SK-N-SH treated with all-trans-retinoic acid at 6 μM for 48 hours (cell line): ENCODE measurements around the gene RWDD1.

ENCODE experiments used
- ATAC-seq: fragments of 200-7000 bp; cut with Tn5 transposase; 3 replicates; pipeline ENCODE4 v1.9.1; 2020; ENCODE audit warnings: mild to moderate bottlenecking, moderate library complexity
- ARNTL ChIP-seq: fragments of 450-650 bp; formaldehyde crosslinking; IDR thresholded peaks from 2 replicates; pipeline ENCODE4 v1.5.0; 2020; ENCODE audit warnings: low read depth, mild to moderate bottlenecking, moderate library complexity, borderline replicate concordance
- BACH2 ChIP-seq: fragments of 250-450 bp; sonication (Bioruptor Pico); IDR thresholded peaks from 2 replicates; pipeline ENCODE4 v1.9.0; 2021; ENCODE audit warnings: mild to moderate bottlenecking, borderline replicate concordance
- CREB5 ChIP-seq: fragments of 250-450 bp; sonication (Bioruptor Pico); IDR thresholded peaks from 2 replicates; pipeline ENCODE4 v1.5.1; 2020; ENCODE audit warnings: low read depth, mild to moderate bottlenecking, moderate library complexity
- CSDC2 ChIP-seq: fragments of 250-450 bp; sonication (Bioruptor Pico); IDR thresholded peaks from 2 replicates; pipeline ENCODE4 v1.5.0; 2020; ENCODE audit warnings: mild to moderate bottlenecking, moderate library complexity
- CSRNP3 ChIP-seq: fragments of 250-450 bp; sonication (Bioruptor Pico); IDR thresholded peaks from 2 replicates; pipeline ENCODE4 v1.5.1; 2021; ENCODE audit warnings: mild to moderate bottlenecking, moderate library complexity
- GLIS3 ChIP-seq: fragments of 250-450 bp; sonication (Bioruptor Pico); IDR thresholded peaks from 2 replicates; pipeline ENCODE4 v1.5.0; 2020; ENCODE audit warnings: mild to moderate bottlenecking, moderate library complexity
- ISL1 ChIP-seq: fragments of 250-450 bp; sonication (Bioruptor Pico); IDR thresholded peaks from 2 replicates; pipeline ENCODE4 v2.1.2; 2022; ENCODE audit warnings: mild to moderate bottlenecking, moderate library complexity
- OSR1 ChIP-seq: fragments of 250-450 bp; sonication (Bioruptor Pico); IDR thresholded peaks from 2 replicates; pipeline ENCODE4 v1.8.0; 2022; ENCODE audit warnings: moderate library complexity, mild to moderate bottlenecking, inconsistent platforms
- PPARA ChIP-seq: fragments of 250-450 bp; sonication (Bioruptor Pico); IDR thresholded peaks from 2 replicates; pipeline ENCODE4 v1.5.0; 2020; ENCODE audit warnings: mild to moderate bottlenecking, borderline replicate concordance
- RARB ChIP-seq: fragments of 250-450 bp; sonication (Bioruptor Pico); IDR thresholded peaks from 2 replicates; pipeline ENCODE4 v1.8.0; 2021; ENCODE audit warnings: mild to moderate bottlenecking, moderate library complexity
- SNAI2 ChIP-seq: fragments of 250-450 bp; sonication (Bioruptor Pico); IDR thresholded peaks from 2 replicates; pipeline ENCODE4 v1.5.0; 2020; ENCODE audit warnings: mild to moderate bottlenecking, moderate library complexity
- TCF4 ChIP-seq: fragments of 250-450 bp; sonication (Bioruptor Pico); IDR thresholded peaks from 2 replicates; pipeline ENCODE4 v1.8.0; 2021; ENCODE audit warnings: mild to moderate bottlenecking, moderate library complexity, borderline replicate concordance
- TOX ChIP-seq: fragments of 250-450 bp; sonication (Bioruptor Pico); IDR thresholded peaks from 2 replicates; pipeline ENCODE4 v1.8.0; 2021; ENCODE audit warnings: mild to moderate bottlenecking, moderate library complexity, borderline replicate concordance
- TSHZ2 ChIP-seq: fragments of 250-450 bp; sonication (Bioruptor Pico); IDR thresholded peaks from 2 replicates; pipeline ENCODE4 v1.5.0; 2020; ENCODE audit warnings: mild to moderate bottlenecking, moderate library complexity
- ZC3H10 ChIP-seq: fragments of 250-450 bp; sonication (Bioruptor Pico); IDR thresholded peaks from 2 replicates; pipeline ENCODE4 v1.5.1; 2021; ENCODE audit warnings: mild to moderate bottlenecking, moderate library complexity
- ZFP3 ChIP-seq: fragments of 250-450 bp; sonication (Bioruptor Pico); IDR thresholded peaks from 2 replicates; pipeline ENCODE4 v1.5.0; 2020; ENCODE audit warnings: mild to moderate bottlenecking, moderate library complexity
- ZFP30 ChIP-seq: fragments of 450-650 bp; formaldehyde crosslinking; IDR thresholded peaks from 2 replicates; pipeline ENCODE4 v1.5.0; 2022; ENCODE audit warnings: mild to moderate bottlenecking, moderate library complexity
- ZNF565 ChIP-seq: fragments of 450-650 bp; formaldehyde crosslinking; conservative IDR thresholded peaks from 2 replicates; pipeline ENCODE4 v1.5.0; 2020; ENCODE audit warnings: low read depth, mild to moderate bottlenecking, moderate library complexity
- ZNF8 ChIP-seq: fragments of 450-650 bp; formaldehyde crosslinking; IDR thresholded peaks from 2 replicates; pipeline ENCODE4 v1.5.0; 2020; ENCODE audit warnings: mild to moderate bottlenecking, moderate library complexity
- TF ChIP-seq, protein P1 (sequence below): fragments of 250-450 bp; sonication (Bioruptor Pico); IDR thresholded peaks from 2 replicates; pipeline ENCODE4 v1.8.0; 2020; ENCODE audit warnings: mild to moderate bottlenecking, moderate library complexity, borderline replicate concordance
- TF ChIP-seq, protein P2 (sequence below): fragments of 250-450 bp; sonication (Bioruptor Pico); IDR thresholded peaks from 2 replicates; pipeline ENCODE4 v1.8.0; 2021; ENCODE audit warnings: low read depth, mild to moderate bottlenecking, moderate library complexity, borderline replicate concordance

The RWDD1 gene

DNA sequence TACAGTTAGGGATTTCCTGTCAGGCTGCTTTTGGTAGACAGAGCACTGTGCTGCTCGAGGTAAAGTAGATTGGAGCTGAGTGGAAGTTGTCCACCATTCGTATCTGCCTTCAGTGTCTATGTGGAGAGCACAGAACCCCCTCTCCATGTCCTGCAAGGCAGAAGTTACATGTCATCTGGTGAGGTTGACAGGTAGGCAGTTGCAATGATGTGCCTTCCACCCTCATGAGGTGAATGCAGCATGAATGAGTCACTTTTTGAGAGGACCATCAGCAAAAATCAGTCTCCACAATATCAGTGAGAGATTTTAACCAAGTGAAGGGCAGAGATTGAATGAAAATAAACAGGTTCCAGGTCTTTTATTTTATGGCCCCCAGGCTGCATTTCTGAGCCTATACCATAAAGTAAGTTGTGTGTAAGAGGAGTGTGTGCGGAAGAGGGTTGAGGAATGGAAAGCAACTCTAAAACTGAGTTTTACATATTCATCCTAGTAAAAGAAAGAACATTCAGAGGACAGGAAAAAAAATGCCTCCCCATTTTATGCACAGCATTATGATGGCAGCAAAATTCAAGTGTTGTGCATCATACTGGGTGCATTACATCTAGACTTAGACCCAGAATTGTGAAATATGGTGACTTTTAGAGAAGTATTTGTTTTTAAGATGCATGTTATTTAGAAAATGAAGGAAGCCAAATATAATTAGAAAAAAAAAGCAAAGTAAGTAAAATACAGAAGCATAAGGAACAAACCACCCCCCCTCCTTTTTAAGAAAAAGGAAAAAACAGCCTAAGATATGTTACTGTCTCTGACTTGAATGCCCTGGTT is 41.6 kb upstream of the RWDD1 start:
- ATAC-seq, result no peak
- TF ChIP-seq PPARA (CRISPR knock-in tag) (no peak), ZFP30 (no peak), SNAI2 (CRISPR knock-in tag) (no peak), ISL1 (no peak), BACH2 (no peak), ZNF565 (no peak), CSRNP3 (CRISPR knock-in tag) (no peak), ARNTL (no peak), ZC3H10 (CRISPR knock-in tag) (no peak), TCF4 (no peak), RARB (CRISPR knock-in tag) (no peak)
- TF ChIP-seq, protein P1, sequence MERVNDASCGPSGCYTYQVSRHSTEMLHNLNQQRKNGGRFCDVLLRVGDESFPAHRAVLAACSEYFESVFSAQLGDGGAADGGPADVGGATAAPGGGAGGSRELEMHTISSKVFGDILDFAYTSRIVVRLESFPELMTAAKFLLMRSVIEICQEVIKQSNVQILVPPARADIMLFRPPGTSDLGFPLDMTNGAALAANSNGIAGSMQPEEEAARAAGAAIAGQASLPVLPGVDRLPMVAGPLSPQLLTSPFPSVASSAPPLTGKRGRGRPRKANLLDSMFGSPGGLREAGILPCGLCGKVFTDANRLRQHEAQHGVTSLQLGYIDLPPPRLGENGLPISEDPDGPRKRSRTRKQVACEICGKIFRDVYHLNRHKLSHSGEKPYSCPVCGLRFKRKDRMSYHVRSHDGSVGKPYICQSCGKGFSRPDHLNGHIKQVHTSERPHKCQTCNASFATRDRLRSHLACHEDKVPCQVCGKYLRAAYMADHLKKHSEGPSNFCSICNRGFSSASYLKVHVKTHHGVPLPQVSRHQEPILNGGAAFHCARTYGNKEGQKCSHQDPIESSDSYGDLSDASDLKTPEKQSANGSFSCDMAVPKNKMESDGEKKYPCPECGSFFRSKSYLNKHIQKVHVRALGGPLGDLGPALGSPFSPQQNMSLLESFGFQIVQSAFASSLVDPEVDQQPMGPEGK, result no peak
- TF ChIP-seq, protein P2, sequence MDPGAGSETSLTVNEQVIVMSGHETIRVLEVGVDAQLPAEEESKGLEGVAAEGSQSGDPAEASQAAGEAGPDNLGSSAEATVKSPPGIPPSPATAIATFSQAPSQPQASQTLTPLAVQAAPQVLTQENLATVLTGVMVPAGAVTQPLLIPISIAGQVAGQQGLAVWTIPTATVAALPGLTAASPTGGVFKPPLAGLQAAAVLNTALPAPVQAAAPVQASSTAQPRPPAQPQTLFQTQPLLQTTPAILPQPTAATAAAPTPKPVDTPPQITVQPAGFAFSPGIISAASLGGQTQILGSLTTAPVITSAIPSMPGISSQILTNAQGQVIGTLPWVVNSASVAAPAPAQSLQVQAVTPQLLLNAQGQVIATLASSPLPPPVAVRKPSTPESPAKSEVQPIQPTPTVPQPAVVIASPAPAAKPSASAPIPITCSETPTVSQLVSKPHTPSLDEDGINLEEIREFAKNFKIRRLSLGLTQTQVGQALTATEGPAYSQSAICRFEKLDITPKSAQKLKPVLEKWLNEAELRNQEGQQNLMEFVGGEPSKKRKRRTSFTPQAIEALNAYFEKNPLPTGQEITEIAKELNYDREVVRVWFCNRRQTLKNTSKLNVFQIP, result no peak

DNA sequence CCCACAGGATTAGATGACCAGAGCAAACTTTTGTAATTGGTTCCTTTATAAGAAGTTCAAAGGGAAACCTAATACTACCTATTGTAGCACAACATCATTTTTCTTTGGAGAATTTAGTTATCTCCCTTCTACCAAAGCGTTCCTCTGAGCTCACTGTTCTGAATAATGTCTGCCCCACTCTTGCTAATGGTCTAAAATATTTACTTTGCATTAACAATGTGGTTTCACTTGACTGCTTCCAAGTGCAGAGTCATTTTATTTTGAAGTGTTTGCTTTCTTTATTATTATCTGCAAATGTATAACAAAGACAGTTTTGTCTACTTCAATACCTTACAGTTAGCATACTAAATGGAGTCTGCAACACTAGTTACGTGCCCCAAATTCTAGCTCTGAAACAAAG is 40.9 kb upstream of the RWDD1 start:
- no peak for ATAC-seq
- TF ChIP-seq ARNTL (no peak), ZFP30 (no peak), BACH2 (no peak), PPARA (CRISPR knock-in tag) (no peak), CSRNP3 (CRISPR knock-in tag) (no peak), CSDC2 (CRISPR knock-in tag) (no peak), ZFP3 (CRISPR knock-in tag) (no peak), OSR1 (CRISPR knock-in tag) (no peak), SNAI2 (CRISPR knock-in tag) (no peak), CREB5 (CRISPR knock-in tag) (no peak), ZNF565 (no peak), GLIS3 (CRISPR knock-in tag) (no peak), TOX (CRISPR knock-in tag) (no peak), RARB (CRISPR knock-in tag) (no peak), ISL1 (no peak), TSHZ2 (CRISPR knock-in tag) (no peak), ZNF8 (CRISPR knock-in tag) (no peak)
- TF ChIP-seq, protein P2, result no peak
- TF ChIP-seq, protein P1, result no peak
